GM04503 (cell line): ENCODE data around the gene GOLGA6A.
"Not testable (repeated sequence)": the region's sequence is repeated elsewhere in the genome, so short reads cannot be mapped to it uniquely, and the experiment has no call there.

ENCODE experiments used
- DNase-seq: peaks from one replicate; pipeline ENCODE4 v3.0.0-alpha.2; 2012; ENCODE audit warnings: low read depth

The GOLGA6A gene

GRCh38 chr15:74053517-74053916 is 28.8 kb downstream of the GOLGA6A start:
- no peak for DNase-seq

- DNase-seq = not testable (repeated sequence)
Measured at GRCh38 chr15:74052271-74053260, 29.8 kb downstream of the GOLGA6A start.

GRCh38 chr15:74050556-74051234 is 31.7 kb downstream of the GOLGA6A start:
- no peak for DNase-seq

DNA sequence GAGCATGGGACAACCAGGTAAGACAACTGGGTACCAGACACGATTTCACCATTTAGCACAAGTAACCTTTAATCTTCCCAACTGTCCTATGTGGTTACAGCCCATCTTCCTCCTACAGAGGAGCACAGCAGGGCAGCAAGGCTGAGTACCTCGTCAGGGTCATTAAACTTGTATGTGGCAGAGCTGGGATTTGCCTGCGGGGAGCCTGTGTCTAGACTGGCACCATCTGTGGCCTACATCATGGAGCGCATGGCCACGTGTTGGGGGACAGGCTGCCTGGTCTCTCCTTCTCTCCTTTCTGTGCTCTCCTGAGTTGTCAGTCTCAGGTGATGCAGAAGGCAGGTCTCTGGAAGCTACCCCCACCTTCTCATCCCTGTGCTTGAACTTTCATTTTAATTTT is 32.2 kb downstream of the GOLGA6A start:
- DNase-seq = no peak

GRCh38 chr15:74046275-74046674 is 36.1 kb downstream of the GOLGA6A start:
- no peak for DNase-seq

GRCh38 chr15:74045636-74046274 is 36.6 kb downstream of the GOLGA6A start:
- no peak for DNase-seq

GRCh38 chr15:74045184-74045583 is 37.2 kb downstream of the GOLGA6A start:
- no peak for DNase-seq

DNA sequence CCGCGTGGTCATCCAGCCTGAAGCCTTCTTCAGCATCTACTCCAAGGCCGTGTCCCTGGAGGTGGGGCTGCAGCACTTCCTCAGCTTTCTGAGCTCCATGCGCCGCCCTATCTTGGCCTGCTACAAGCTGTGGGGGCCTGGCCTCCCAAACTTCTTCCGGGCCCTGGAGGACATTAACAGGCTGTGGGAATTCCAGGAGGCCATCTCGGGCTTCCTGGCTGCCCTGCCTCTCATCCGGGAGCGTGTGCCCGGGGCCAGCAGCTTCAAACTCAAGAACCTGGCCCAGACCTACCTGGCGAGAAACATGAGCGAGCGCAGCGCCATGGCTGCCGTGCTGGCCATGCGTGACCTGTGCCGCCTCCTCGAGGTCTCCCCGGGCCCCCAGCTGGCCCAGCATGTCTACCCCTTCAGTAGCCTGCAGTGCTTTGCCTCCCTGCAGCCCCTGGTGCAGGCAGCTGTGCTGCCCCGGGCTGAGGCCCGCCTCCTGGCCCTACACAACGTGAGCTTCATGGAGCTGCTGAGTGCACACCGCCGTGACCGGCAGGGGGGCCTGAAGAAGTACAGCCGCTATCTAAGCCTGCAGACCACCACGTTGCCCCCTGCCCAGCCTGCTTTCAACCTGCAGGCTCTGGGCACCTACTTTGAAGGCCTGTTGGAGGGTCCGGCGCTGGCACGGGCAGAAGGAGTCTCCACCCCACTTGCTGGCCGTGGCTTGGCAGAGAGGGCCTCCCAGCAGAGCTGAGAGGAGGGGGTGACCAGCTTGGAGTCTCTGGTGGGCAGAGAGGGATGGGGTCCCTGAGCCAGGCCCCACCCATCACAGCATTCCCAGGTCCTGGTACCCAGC is 37.9 kb downstream of the GOLGA6A start:
- no peak for DNase-seq

GRCh38 chr15:74043425-74044266 is 38.7 kb downstream of the GOLGA6A start:
- no peak for DNase-seq

DNA sequence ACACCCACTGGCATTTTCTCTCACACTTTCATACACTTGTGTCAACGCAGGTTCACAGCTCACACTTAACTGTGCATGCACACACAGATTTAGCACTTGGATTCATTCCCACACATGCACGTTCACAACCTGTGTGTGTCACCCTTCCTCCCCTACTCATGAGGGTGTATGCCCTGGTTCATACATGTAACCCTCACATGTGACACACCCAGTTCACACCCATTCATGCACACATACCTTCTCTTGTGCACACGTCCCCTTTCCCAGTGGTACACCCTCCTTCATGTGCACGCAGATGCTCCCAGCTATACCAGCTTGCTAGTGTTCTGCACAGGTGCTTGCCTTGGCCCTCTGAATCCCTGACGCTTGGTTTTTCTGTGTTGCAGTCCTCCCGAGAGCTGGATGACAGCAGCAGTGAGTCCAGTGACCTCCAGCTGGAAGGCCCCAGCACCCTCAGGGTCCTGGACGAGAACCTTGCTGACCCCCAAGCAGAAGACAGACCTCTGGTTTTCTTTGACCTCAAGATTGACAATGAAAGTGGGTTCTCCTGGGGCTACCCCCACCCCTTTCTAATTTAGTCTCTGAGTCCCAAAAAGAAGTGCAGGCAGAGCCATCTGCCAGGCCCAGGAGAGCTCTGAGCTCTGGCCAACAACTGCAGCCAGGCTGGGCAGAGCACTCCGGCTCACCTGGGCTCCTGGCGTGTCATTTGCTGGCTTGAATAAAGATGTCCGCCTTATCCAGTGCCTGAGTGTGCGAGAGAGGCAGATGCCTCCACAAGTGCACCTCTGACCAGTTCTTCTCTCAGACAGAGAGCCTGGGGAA is 39.5 kb downstream of the GOLGA6A start:
- no peak for DNase-seq

GRCh38 chr15:74041777-74042435 is 40.4 kb downstream of the GOLGA6A start:
- DNase-seq = no peak

- DNase-seq = no peak
Measured at GRCh38 chr15:74041311-74041756, 41.0 kb downstream of the GOLGA6A start.

DNA sequence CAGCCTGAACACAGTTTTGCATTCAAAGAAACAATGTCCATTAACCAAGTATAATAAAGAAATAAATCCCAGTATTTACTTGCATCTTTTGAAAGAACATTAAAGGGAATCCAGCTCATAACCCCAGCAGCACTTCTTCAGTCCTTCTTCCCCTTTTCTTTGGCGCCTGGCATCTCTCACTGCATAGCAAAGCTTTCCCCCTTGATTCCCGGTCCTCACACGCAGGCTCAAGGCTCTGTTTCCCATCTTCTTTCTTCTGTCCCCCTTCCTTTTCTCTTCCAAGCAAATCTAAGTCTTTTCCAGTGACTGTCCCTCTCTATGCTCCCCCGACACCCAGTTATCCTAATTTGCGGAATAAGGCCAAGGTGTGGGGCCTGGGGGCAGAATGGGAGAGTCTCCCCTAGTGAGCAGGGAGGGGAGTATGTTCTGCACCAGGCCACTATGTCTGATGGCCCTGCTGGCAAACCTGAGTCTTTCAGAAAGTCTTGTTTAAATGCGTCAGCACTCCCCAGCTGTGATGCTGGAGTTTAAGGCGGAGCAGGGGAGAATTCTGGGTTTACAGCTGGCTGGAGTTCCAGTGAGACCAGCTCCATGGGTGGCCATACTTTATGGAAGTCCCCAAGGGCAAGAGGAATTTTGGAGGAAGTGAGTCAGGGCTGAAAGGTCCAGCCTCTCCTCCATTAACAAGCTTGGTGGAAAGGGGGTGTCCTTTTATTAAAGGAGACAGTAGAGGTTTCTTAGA is 42.1 kb downstream of the GOLGA6A start:
- DNase-seq = peak; percentile 94

DNA sequence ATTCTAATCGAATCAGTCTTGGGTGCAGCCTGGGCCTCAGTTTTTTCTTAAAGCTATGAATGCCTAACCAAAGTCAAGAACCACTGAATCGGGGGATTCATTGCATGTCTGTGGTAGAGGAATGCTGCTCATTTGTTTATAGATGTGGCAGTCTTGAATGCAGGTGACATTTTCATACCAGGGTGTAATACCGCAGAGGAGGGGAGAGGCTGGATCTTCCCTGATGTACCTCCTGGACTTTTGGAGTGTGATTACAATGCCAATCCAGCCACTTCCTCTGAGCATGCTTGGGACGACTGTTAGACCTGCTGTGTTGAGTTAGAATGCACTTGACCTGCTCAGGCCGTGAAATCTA is 42.7 kb downstream of the GOLGA6A start:
- DNase-seq = no peak

DNA sequence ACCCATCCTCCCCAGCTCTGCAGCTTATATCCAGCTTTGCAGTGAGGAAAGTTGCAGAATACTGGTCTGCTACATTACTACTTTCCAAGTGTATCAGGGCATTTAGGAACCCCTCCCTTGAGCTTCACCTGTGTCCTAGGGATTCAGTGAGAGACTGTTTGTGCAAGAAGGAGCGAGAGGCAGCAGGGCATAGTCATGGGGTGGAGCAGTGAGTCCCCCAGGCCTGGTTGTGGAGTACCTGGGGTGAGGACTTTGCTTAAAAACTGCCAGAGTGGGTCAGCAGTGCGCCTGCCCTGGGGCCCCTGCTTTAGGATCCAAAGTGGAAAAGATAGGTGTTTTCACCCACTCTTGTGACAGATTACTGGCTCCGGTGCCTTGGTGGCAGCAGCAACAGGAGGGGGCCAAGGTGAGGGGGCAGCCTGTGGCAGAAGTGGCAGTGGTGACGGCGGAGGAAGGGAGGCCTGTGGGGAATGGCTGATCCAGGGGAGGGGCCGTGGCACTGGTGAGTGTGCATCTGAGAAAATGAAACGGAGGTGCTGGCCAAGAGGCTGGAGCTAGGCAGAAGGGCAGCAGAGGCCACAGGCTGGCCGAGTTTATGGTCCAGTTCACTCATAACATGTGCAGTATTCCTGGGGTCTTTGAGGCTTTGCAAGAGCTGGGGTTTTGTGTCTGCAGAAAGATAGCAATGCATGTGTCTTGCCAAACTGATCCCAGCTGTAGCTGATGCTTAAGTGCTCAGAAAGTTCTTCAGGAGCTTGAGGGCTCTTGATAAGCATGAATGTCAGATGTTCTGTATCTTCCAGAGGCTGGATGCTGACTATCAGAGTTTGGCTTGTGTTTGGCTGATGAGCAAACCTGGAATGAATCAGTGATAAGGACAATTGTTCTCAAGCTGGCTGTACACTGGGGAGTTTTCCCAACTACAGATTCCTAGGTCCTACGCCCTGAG is 43.4 kb downstream of the GOLGA6A start:
- no peak for DNase-seq

DNA sequence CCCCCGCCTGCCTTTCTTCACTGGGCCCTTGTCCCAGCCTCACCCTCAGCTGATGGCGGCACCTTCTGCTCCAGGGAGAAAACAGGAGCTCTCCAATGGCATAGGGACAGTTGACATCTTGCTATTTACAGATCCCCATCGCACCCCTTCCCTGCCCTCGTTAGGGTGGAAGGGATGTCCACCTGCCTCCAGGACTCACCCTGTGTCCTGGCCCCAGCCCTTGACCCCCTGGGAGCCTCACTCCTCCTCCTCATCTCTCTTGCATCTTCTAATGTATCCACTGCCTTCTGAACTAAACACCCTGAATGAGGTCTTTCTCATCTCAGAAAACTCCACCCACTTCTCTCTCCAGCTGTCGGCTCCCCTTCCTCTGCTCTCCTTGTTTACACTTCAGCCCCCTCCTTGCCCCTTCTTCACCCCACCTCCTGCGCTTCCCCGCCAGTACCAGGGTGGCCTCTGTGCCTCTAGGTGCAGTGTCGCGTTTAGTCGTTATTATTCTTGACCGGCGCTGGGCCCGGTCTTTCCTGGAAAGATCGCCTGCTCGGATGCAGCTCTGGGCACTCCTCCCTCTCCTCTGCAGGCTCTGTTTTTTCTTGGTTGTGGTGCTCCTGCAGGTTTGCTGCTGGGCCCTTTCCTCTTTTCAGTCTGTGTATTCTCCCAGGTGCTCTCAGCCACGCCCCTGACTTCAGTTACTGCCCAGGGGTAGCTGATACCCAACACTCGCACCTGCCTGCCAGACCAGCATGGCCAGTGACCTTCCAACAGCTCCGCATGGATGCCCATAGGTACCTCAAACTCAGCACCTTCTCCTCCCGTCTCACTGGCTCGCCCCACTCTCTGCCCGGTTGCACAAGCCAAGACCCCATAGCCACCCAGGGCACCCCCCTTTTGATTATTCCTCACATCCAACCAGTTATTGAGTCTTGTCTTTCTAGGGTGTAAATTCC is 44.9 kb downstream of the GOLGA6A start:
- DNase-seq = no peak
